Fibroblast of gingiva (primary cell): ENCODE data around the gene TTC9B.

Experiments used
- DNase-seq: peaks from one replicate; pipeline ENCODE4 v3.0.0-alpha.2; 2011; ENCODE audit warnings: low read depth

TTC9B gene

GRCh38 chr19:40247735-40248262, 29.6 kb upstream of the TTC9B start:
- no peak for DNase-seq

DNA sequence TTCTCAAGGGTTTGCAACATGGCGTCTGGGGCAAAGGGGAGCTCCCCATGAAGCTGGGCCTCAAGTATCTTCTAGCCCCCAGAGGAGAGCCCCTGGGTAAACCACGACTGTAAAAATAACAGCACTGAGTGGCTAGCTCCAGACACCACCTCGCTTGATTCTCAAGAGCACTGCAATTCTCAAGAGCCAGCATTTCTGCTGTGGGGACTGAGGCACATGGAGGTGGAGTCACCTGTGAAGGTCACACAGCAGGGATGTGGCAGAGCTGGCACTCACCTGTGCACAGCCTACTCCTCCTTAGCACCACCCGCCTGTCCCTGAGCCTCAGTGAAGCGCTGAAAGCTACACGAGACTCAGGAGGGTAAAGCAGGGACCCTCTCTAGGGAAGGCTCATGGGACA, 29.0 kb upstream of the TTC9B start:
- DNase-seq = no peak

- DNase-seq = no peak
These were observed 28.3 kb upstream of the TTC9B start for GRCh38 chr19:40246292-40247073.

DNA sequence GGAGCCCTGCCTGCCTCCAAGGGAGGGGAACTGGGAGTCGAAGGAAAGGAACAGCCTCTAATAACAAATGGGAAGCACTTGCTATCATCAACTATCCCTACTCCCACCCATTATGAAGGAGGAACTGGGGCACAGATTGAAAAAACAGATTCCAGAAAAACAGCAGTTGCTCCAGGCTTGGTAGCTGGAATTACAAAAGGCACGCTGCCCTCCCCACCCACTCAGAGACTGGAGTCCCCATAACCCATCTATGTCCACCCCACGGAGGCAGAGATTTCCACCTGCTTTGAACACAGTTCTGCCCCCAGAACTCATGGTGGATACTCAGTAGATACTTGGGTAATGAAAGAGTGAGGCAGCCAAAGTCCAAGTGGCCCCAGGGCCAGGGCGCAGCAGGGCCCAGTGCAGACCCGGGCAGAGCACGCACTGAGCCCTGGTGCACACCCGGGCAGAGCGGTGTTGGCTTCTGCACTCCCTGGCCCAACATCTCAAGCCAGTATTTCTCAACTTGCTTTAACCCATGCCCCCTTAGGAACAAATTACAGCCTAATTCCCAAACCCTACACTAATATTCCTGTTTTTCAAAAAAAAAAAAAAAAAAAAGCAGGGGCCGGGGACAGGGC, 27.4 kb upstream of the TTC9B start:
- no peak for DNase-seq

- DNase-seq = no peak
These were observed 26.6 kb upstream of the TTC9B start for GRCh38 chr19:40244579-40245317.

DNA sequence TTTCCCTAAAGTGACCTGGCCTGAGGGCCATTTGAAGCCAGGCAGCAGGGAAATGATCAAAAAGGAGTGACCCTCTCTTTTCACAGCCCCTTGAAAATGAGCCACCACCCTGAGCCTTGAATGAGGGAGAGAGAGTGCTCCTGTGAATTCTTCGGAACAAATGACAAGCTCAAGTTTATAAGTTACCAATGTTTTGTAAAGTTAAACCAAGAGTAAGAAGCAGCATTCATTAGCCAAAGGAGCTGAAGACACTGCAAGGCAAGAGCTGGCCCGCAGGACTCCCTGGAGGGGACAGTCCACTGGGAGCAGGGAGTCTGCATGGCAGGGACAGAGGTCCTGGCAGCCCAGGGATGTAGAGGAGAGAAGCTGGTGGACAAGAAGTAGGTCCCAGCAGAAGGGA, 25.0 kb upstream of the TTC9B start:
- DNase-seq = no peak

GRCh38 chr19:40242480-40242879, 24.3 kb upstream of the TTC9B start:
- DNase-seq = no peak

DNA sequence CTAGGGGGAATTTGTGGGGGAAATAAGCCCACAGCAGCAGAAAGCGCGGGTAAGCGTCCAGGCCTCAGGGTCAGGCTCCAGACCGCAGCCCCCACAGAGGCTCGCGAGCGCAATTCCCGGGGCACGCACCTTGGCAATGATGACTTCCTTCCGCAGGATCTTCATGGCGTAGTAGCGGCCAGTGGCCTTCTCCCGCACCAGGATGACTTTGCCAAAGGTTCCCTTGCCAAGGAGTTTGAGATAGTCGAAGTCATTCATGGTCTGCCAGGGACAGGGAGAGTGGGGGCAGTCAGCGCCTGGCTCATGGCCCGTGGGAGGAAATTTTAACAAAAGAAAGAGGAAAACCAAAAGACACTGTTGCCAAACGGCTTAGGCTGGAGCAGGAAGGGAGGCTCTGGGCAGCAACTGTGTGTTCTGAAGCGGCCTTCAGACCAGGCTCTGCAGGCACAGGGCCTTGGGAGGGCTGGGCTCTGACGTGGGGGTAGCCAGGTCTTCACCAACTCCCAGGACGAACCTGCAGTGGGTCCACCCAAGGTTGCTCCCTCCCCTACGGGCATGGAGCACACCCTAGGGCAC, 23.7 kb upstream of the TTC9B start:
- no peak for DNase-seq

DNA sequence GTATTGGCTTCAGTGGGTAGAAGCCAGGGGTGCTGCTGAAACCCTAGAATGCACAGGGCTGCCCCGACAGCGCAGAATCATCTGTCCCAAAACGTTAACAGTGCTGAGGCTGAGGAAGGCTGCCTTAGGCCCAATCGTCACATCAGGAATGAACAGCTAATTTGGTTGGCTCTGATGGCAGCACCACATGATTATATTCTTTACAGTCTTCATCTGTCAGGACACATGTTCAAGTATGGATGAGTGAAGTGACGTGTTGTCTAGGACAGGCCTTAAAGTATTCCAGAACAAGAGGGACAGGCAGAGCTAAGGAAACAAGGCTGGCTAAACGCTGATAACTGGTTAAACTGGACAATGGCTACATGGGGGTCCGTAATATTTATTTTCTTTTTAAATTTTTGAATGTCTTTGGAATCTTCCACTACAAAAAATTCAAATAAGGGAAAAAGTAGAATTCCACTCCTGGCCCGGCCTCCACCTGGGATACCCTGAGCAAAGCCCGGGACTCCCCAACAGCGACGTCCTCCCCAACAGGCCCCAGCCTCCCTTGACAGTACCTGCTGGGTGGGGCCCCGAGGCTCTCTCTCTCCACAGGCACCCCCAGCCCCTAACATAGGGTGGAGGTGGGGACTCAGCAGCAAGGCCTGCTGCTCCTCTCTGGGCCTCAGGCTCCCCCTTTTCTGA, 23.1 kb upstream of the TTC9B start:
- DNase-seq = no peak

- no peak for DNase-seq
These were observed 22.1 kb upstream of the TTC9B start for GRCh38 chr19:40240332-40240731.

DNA sequence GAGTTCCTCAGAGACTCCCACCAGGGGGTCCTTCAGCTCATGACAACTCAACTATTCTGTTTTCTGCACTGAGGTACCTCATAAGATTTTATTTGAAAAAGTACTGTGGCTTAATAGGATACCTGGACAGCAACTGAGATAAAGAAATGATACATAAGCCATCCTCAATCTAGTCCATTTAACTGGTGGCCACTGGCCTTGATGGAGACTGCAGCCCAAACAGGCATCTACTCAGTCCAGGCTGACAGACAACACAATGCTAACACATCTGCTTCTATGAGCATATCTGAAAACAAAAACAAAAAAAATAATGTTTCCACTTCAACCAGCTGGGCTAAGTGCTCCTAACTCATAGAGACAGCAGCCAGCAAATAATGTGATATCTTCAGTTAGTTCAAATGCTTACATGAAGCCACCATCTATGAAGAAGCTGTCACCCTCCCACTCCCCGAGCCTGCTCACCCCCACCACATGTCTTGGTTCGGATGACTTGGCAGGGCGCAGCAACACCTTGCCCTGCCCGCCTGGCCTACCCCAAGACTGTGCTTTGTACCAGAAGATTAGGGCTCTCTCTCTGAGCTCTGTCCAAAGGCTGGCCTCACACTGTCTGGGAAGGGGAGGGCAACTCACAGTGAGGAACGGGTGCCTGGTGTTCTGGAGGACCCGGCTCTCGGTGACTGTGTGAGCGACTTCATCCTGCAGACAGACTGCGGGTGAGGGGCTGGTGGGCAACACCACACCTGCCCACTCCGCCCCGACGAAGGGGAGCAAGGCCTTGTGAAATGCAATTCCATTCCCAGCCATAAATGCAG, 21.4 kb upstream of the TTC9B start:
- no peak for DNase-seq

- no peak for DNase-seq
These were observed 20.6 kb upstream of the TTC9B start for GRCh38 chr19:40238775-40239174.

- no peak for DNase-seq
These were observed 19.6 kb upstream of the TTC9B start for GRCh38 chr19:40237791-40238190.

GRCh38 chr19:40236366-40236765, 18.2 kb upstream of the TTC9B start:
- DNase-seq = no peak

DNA sequence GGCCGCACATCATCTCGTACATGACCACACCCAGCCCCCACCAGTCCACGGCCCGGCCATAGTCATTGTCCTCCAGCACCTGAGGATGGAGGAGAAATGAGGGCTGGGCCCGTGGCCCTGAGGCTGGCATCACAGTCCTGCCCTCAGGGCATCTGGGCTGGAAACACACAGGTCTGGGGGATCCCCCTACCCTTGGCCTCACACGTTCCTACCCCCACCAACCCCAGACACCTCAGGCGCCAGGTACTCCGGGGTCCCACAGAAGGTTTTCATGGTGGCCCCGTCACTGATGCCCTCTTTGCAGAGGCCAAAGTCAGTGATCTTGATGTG, 17.8 kb upstream of the TTC9B start:
- DNase-seq = no peak

DNA sequence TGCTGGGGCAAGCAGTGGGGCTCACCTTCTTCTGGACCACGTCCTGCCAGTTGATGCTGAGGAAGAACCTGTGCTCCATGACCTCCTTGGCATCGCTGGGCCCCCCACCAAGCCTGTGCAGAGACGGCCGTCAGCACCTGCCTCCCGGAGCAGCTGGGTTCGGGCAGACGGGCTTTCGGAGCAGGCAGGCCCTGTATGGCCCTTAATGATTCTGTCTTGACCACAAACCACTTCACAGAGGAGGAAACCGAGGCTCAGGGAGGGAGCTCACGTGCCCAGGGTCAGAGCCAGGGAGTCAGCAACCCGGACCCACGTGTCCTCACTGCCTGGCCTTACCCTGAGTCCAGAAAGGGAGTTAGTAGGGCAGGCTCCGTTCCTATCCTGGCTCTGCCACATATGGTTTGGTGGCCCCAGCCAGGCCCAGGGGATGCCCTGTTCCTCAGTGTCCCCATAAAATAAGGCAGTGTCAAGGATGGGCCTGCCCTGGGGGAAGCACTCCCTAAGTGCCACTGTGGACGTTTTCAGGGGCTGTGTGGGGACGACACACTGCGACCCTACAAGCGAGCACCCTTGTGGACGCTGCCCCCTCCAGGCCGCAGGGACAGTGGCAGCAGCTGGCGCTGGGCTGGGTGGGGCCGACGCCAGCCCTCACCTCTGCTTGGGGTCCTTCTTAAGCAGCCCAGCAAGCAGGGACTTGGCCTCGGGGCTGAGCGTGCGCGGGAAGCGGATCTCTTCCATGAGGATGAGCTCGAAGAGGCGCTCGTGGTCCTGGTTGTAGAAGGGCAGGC, 17.2 kb upstream of the TTC9B start:
- DNase-seq = no peak

GRCh38 chr19:40234429-40235237, 16.4 kb upstream of the TTC9B start:
- no peak for DNase-seq

GRCh38 chr19:40233811-40234389, 15.7 kb upstream of the TTC9B start:
- no peak for DNase-seq
